HG03442 (cell line): ENCODE data around the gene CBY3.
A peak's percentile ranks its signal among the peaks of the same experiment; 100 is the strongest.
"Not testable (repeated sequence)": the region's sequence is repeated elsewhere in the genome, so short reads cannot be mapped to it uniquely, and the experiment has no call there.

ENCODE experiments used
- ATAC-seq: cut with Tn5 transposase; IDR thresholded peaks from one replicate; pipeline ENCODE4 v1.9.1; 2021; ENCODE audit warnings: mild to moderate bottlenecking, moderate library complexity; ENCODE audit not compliant: unreplicated experiment

The CBY3 gene

DNA sequence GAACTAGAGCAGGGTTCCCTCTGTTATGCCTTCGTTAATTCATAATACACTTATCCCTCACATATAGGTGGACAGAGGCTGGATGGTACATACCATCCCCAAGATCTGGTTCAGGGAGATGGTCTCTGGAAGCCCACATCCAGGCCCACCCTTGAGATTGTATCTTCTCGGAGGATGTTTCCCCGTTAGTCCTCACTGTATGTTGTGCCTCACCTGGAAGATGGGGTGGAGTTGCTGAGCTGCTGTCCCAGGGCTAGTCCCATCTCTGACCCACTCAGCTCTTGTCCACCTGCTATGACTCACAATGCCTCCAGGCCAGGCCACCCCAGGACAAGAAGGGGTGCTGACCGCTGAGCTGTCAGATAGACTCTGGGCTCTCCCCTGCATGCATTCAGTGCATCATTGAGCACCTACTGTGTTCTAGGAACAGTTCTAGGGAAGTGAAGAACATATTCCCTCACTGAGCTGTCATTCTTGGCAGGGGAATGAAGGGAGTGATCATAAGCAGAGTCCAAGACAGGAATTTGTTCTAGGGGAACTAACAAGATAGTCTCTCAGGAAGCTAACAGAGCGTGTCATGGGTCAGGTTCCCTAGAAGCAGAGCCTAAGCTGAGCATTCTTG lies at the start of gene CBY3:
TSS of gene CBY3 (minus strand) at position 255 of the 622 bp plus-strand sequence. CDS start at position 139, 116 bp downstream.
- no peak for ATAC-seq

DNA sequence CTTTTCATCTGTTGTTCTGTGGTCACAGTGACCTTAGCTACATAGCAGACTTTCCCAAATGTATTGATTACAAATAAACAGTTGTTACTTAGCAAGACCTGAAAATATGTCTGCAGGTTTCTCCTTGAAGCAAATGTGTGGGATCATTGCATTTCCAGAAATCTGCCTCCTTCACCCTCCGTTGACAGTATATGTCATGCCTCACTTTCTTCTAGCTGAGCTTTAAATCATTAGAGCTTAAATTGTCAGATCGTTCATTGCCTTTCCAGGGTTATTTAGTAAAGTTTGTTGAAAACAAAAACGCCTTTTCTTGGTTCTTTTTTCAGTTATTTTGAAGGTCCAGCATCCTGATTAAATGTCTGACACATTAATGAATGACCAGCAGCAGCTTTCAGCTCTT lies 49.5 kb upstream of the CBY3 start:
- no peak for ATAC-seq

DNA sequence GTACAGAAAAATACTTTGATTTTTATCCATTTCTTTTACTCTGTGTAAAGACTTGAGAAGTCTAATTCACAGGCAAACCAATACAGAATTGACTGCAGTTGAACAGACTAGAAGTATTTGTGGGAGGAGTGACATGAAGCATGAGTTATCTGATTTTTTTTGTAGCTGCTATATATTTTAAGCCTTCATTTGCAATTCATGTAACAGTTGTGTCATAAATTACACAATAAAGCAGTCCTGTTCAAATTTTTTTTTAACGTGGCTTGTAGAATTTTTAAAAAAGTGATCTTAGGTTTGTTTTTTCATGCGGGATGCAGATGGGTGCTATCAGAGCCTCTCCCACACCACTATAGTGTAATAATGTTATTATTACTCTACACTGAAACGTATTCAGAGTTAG lies 48.9 kb upstream of the CBY3 start:
- no peak for ATAC-seq

DNA sequence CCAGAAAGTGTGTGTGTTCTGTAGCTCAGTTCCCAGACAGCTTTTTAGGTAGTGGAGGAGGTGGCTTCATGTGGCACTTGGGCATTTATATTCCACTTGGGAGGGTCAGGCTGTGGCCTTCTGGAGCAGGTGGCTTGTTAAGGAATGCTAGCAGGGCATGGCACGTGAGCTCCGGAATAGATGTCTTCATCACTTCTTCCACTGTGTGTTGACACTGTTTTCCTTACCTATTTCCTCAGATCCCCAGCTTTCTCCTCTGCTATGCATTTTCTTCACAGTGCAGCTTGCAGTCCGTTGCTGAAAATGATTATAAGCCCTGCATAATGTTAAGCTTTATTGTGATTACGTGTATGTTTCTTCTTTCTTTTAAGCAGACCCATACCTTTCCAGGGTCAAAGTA lies 48.5 kb upstream of the CBY3 start:
- ATAC-seq, result no peak

DNA sequence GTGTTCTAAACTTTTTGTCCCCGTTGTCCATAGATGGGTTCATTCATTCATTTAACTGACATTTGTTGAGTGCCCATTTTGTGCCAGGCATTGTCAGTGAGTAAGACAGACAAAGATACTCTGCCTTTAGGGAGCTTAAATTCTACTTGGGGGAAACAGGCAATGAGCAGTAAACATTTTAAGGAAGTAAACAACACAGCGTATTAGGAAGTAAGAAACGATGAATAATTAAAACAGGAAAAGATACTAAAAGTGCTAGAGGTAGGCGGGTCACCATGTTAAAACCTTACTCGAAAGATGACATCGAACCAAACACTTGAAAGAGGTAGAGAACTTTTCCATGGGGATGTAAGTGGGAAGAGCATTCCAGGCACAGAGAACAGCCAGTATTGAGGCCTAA lies 46.3 kb upstream of the CBY3 start:
- no peak for ATAC-seq

DNA sequence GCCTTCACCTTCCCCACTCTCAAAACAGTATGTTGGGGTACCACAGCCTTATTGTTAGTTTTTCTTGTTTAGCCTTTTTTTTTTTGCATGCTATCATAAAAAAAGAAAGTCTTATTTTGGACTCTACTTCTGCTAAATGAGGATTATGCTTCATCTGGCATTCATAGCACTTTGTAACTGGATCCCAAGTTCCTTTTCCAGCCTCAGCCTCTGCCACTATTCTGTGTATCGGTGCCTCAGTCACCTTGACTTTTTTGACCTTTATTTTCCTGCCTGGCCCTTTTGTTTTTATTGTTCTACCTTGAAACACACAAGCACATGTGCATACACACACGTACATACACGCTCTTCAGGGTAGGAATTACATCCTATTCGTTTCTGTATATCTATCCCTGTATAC lies 43.3 kb upstream of the CBY3 start:
- no peak for ATAC-seq

DNA sequence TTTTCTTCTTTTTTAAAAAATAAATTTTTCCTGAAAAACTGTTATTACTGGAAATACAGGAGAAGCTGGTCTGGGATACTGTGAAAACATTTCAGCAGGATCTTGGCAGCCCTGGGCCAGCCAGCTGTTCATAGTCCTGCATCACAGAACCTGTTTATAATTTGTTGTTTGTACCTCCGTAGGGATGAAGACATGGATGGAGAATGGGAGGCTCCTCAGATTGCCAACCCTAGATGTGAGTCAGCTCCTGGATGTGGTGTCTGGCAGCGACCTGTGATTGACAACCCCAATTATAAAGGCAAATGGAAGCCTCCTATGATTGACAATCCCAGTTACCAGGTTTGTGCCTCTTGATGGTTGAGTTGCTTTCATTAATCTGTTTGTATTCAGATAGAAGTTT lies 39.4 kb upstream of the CBY3 start:
- no peak for ATAC-seq

DNA sequence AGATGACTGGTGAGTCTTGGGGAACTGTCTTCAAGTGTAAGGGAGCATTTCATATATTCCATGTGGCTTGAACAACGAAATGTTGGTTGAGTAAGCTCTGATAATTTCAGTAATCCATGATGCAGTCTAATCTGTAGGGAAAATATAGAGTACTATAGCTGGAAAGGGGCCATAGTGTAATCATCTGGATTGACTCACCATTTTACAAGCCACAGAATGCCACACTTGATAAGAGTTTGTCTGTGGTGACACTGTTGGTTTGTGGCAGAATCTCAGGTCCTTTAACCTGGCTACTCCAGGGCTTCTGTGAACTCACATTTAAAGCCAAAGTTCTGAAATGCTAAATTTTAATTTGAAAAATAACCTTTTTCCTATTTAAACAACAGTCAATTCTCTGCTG lies 35.5 kb upstream of the CBY3 start:
- ATAC-seq, result no peak

DNA sequence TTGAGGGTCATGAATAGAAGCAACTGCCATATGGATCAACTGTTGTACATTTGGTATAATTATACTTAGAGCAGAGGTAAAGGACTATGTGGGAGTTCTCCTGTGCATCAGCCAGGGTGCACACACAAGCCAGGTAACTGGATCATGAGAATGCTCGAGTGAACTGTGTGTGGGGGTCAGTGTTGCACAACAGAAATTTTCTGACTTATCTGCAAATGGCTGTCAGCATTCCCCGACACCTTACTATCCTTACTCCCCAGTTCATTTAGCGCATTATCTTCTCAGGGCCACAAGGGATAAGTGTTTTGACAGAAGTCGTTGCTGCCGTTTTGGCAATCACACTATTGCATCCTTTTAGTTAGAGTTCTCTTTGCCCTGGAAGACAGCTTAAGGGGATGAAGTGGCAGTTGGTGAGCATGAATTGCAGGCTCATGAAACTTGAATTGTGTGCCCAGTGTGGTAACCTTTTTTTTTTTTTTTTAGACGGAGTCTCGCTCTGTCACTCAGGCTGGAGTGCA lies 19.6 kb upstream of the CBY3 start:
- no peak for ATAC-seq

DNA sequence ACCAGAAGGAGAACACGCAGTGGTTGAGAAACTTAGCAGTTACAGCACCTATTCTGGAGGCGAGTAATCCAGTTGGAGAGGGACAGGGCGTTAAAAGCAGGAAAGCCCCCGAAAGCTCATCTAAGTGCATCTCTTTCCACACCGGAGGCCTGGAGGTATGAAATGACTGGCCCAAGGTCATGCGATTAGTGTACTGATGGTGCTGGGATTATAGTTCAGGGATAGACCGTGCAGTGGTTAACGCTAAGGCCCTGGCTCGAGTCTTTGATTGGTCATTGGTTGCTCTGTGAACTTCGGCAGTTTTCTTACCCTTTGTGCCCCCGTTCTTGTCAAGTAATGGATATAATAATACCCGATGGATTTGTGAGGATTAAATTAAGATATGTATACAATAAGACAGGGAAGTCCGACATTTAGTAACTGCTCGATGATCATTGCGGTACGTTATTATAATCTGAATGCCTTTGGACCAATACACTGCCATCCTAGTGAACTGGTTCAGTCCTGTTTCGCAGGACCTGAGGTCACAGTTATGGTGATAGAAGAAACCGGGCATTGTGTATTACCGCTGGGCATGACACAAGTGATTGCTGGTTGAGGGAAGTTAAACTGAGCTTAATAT lies 18.9 kb upstream of the CBY3 start:
- no peak for ATAC-seq

DNA sequence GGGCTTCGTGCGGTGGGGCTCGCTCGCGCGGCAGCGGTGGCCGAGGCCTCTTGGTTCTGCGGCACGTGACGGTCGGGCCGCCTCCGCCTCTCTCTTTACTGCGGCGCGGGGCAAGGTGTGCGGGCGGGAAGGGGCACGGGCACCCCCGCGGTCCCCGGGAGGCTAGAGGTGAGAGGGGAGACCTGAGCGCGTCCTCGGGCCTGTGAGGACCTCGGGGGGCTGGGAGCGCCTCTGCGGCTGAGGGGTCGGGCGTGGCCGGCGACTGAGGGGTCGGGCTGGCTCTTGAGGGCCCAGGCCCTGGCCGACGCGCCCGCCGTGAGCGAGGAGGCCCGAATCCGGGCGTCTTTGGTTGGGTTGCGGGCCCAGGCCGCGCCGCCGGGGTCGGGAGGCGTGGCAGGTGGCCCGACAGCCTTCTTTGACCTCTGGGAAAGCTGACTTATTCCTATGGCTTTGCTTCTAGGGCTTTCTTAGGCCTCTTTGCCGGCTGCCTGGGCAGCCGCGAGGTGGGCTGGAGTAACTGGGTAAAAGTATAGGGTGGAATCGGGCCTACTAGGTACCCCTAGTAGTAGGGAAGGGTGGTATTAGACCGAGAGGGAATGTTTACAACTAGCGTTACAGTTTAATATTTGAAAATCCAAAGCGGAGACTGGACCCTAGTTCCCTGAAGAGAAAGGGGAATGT lies 18.2 kb upstream of the CBY3 start, which contains the start of gene CANX:
TSS of gene CANX (plus strand) at position 33 of the 681 bp plus-strand sequence. CDS start 6,715 bp downstream, outside the sequence.
- peak; percentile 8 for ATAC-seq

DNA sequence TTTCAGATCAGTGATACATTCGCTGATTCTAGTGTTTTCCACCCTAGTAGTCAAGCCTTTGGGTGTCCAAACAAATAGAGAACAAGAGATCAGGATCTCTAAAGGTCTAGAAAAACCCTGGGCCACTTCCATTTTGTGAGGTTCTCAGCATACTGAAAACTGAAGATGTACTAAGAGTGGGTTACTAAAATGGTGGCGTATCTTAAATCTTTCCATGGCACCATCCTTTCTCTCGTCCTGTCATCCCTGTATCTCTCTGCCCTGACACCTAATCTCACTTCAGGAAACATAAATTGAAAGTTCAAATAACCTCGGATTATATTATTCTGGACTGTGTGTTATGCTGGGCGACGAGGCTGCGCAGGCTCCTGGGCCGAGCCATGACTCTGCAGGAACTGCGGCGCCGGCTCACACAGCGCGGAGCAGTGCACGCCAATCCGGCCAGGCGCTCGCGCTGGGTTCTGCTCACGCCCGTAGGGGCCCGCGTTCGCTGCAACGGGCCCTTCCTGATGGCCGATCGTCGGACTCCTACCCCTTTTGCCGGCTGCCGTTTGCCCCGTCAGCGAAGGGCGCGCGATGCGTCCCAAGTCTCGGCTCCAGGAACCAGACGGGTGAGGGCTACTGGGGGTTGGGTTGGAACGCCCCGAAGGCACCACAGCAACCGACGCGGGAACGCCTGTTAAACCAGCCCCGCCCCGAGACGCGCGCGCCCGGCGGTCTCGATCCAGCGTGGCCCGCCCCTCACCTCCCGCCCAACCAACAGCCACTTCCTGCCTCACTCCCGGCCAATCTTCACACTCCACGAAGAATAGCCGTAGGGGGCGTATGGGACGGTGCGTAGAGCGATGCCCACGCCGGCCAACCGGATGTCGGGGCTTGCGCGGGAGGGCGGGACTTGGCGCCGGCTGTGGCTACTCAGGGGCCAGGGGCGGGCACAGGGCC lies 17.4 kb upstream of the CBY3 start:
- ATAC-seq, result peak; percentile 85

DNA sequence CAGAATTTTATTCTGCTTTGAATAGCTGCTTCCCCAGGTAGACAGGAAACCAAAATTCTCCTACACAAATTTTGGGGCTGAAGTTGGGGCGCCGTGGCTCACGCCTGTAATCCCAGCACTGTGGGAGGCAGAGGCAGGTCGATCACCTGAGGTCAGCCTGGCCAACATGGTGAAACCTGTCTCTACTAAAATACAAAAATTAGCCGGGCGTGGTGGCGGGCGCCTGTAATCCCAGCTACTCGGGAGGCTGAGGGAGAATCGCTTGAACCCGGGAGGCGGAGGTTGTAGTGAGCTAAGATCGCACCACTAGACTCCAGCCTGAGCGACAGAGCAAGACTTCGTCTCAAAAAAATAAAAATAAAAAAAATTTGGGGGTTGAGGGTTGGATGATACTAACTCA lies 16.7 kb upstream of the CBY3 start:
- ATAC-seq, result not testable (repeated sequence)

DNA sequence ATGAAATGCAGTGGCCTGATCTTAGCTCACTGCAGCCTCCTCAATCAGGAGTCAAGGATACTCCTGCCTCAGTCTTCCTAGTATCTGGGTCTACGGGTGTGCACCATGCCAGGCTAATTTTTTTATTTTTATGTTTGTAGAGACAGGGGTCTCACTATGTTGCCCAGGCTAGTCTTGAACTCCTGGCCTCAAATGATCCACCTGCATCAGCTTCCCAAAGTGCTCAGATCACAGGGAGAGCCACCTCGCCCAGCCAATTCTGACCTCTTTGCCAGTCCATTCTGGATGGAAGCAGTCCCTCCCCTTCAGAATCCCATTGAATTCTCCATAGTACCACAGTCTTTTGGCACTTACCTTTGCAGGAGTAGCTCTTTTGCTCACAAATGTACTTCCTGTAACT lies 16.3 kb upstream of the CBY3 start:
- no peak for ATAC-seq

DNA sequence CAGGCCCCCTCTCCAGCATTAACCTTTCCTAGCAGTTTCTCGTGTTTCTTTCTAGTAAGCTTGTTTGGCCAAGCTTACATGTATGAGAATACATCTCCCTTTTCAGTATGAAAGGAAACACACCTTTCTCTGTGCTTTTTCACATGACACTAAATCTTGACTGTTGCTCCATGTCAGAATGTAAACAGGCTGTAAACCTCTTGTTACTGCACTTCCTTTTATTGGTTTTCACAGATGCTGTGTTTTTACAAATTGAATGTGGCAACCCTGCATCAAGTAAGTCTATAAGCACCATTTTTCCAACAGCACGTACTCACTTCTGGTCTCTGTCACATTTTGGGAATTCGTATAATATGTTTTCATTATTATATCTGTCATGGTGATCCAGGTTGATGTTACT lies 15.8 kb upstream of the CBY3 start:
- ATAC-seq, result no peak

DNA sequence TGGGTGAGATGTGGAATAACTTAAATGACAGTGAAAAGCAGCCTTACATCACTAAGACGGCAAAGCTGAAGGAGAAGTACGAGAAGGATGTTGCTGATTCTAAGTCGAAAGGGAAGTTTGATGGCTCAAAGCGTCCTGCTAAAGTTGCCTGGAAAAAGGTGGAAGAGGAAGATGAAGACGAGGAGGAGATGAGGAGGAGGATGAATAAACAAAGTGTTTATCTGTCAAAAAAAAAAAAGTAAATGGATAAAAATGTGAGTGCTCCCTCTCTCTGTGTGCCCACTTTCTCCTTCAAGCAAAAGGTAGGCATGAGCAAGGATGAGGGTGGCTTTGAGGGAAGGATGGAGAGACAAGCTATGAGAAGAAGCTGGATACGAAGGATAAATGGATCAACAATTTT lies 13.7 kb upstream of the CBY3 start:
- ATAC-seq, result no peak

DNA sequence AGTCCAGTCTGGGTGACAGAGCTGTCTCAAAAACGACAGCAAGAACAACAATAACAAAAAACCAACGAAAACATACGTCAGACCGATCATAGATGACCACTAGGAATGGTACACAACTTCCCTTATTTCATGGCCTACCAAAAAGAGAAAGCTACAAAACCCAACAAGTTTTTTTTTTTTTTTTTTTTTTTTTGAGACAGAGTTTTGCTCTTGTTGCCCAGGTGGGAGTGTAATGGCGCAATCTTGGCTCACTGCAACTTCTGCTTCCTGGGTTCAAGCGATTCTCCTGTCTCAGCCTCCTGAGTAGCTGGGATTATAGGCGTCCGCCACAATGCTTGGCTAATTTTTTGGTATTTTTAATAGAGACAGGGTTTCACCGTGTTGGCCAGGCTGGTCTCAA lies 8.4 kb upstream of the CBY3 start:
- not testable (repeated sequence) for ATAC-seq

DNA sequence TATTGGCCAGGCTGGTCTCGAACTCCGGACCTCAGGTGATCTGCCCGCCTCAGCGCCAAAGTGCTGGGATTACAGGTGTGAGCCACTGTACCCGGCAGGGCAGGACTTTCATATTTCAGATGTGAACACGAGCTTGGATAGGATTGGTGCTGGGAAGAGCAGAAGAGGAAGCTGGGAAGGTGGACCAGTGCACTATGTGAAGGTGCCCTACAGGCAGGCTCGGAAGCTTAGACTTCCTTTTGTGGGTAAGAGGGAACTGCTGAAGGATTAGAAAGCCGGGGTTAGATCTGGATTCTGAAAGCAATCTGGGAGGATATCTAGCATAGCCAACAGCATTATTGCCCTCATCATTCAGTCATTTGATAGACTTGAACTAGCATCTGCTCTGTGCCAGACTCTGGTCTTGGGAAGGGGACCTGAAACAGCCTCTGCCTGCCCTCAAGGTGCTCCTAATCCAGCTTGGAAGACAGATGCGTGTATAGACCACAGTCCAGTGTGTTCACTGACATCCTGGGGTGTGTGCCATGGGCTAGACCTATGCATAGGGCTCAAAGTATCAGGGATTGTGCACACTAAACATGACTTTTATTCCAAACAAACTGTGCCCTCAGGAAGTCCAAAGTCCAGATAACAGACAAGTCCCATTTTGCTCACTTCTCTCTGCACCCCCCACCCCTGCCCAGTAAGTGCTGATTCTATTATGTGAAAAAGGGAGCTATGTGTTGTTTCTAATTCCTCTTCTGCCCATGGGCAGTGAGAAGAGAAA lies 637 bp downstream of the CBY3 start:
- ATAC-seq, result no peak

DNA sequence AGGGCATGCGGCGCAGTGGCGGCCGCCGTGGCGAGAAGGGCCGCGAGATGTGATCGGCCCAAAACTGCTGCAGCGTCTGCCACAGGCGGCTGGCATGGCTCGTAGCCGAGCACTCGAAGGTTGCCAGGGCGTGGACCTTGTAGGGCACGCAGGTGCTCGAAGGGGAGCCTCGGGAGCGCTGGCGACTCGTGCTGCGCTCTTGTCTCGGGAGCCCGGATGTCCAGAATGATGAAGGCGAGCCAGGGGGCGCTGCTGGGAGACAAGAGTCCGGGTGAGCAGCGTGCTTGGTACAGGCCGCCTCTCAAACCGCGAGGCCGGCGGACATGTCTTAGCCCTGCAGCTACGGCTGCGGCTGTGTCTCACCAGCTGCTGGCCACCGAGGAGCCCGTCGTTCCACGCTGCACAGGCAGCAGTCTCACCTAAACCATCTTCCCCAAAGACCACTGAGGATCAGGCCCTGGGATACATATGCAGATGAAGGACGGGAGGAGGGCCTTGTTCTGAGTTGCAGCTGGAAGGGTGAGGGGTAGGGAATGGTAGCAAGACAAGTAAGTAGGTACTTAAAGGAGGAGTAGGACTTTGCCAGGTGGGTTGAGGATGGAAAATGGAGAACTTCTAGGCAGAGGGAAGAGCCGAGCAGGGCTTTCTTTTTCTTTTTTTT lies 1.7 kb downstream of the CBY3 start:
- no peak for ATAC-seq
